NB4 (cell line): ENCODE results near the gene NCOA1.
"Not testable (repeated sequence)": the region's sequence is repeated elsewhere in the genome, so short reads cannot be mapped to it uniquely, and the experiment has no call there.

ENCODE experiments used
- DNase-seq: peaks from one replicate; pipeline ENCODE4 v3.0.0; 2010; ENCODE audit warnings: low read depth
- H3K4me3 ChIP-seq: one replicate; pipeline ENCODE4 v1.5.1; 2011; ENCODE audit warnings: mild to moderate bottlenecking, low read depth, low read length, moderate library complexity
- CTCF ChIP-seq: IDR thresholded peaks from one replicate; pipeline ENCODE4 v1.5.1; 2012; ENCODE audit warnings: low read depth, low read length
- MYC ChIP-seq: IDR thresholded peaks from 2 replicates; pipeline ENCODE4 v1.6.1; 2011; ENCODE audit warnings: low read depth, low read length
- POLR2A ChIP-seq: IDR thresholded peaks from 2 replicates; pipeline ENCODE4 v1.6.1; 2011; ENCODE audit warnings: mild to moderate bottlenecking; ENCODE audit not compliant: insufficient read length; ENCODE audit errors: extremely low read depth
- TF ChIP-seq, protein P1 (sequence below): IDR thresholded peaks from 2 replicates; pipeline ENCODE4 v1.6.1; 2011; ENCODE audit warnings: low read depth, low read length

The NCOA1 gene

GRCh38 chr2:24594283-24594682, 103.2 kb downstream of the NCOA1 start:
- DNase-seq = no peak
- H3K4me3 ChIP-seq = no peak overlapping the region
- TF ChIP-seq MYC = no peak
- no peak for TF ChIP-seq POLR2A
- TF ChIP-seq, protein P1, sequence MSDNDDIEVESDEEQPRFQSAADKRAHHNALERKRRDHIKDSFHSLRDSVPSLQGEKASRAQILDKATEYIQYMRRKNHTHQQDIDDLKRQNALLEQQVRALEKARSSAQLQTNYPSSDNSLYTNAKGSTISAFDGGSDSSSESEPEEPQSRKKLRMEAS = no peak
- TF ChIP-seq CTCF = no peak

DNA sequence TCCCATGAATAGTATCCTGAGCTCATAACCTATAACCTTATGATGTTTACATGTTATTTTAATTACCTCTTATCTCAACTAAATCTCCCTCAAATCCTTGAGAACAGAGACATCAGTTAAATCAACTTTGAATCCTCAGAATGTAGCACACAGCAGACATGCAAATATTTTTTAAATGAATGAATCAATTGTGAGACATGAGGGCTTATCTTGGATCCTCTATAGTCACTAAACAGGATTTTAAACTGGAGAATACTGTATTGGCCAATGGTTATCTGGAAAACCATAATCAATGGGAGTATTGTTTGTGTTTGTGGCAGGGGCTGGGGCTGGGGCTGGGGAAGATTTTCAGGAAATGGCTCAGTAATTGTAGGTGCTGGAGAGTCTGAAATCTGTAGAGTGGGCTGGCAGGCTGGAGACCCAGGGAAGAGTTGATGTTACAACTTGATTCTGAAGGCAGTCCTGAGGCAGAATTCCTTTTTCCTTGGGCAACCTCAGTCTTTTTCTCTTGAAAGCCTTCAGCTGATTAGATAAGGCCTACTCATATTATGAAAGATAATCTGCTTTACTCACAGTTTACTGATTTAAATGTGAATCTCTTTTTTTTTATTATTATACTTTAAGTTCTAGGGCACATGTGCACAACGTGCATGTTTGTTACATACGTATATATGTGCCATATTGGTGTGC, 106.3 kb downstream of the NCOA1 start:
- TF ChIP-seq CTCF = no peak
- no peak for TF ChIP-seq MYC
- TF ChIP-seq, protein P1 = no peak
- no peak for TF ChIP-seq POLR2A
- no peak for DNase-seq
- no peak overlapping the region for H3K4me3 ChIP-seq

DNA sequence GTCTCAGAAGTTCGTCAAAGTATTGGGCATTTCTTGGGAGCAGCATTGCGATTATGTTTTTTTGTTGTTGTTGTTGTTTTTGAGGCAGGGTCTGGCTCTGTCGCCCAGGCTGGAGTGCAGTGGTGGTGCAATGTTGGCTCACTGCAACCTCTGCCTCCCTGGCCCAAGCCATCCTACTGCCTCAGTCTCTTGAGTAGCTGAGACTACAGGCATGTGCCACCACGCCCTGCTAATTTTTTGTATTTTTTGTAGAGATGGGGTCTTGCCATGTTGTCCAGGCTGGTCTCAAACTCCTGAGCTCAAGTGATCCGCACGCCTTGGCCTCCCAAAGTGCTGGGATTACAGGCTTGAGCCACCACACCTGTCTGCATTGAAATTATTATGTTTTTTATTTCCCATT, 109.1 kb downstream of the NCOA1 start:
- not testable (repeated sequence) for DNase-seq, H3K4me3 ChIP-seq

DNA sequence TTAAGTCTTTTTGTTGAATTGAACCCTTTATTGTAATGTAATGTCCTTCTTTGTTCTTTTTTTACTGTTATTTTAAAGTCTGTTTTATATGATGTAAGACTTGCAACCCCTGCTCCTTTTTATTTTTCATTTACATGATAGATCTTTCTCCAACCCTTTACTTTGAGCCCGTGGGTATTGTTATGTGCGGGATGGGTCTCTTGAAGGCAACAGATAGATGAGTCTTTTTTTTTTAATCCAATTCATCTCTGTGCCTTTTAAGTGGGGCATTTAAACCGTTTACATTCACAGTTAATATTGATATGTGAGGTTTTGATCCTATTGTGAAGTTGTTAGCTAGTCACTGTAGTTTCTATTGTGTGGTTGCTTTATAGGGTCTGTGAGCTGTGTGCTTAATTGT, 120.6 kb downstream of the NCOA1 start:
- TF ChIP-seq, protein P1 = no peak
- TF ChIP-seq POLR2A (no peak), MYC (no peak), CTCF (no peak)
- DNase-seq = no peak
- H3K4me3 ChIP-seq = no peak overlapping the region

- TF ChIP-seq, protein P1 = no peak
- TF ChIP-seq CTCF = peak; percentile 85
- peak; percentile 82 for DNase-seq
- H3K4me3 ChIP-seq = no peak overlapping the region
Observed at GRCh38 chr2:24613154-24613814, 122.2 kb downstream of the NCOA1 start.

DNA sequence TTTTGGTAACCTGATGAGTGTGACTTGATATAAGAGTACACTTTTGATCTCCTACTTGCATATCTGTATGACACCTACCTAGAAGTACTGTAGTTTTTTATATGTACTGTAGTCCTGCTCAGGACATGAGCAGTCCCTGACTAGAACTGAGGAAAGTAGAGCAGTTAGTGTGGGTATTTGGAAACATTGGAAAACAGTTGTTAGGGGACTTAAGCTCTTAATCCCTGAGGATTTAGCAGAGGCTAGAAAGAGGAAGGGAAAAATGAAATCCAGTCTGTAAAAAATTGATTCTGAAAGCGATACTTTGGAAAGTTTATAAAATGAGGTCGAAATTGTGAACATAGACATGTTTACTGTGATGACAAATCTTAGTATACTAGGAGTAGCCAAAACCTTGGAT, 125.6 kb downstream of the NCOA1 start:
- TF ChIP-seq POLR2A = no peak
- TF ChIP-seq MYC = no peak
- no peak for TF ChIP-seq CTCF
- TF ChIP-seq, protein P1 = no peak
- no peak for DNase-seq
- H3K4me3 ChIP-seq = no peak overlapping the region
